HepG2 (cell line): Measurements from ENCODE around the gene PSMD12. TPM values are rescaled to one million over a fixed set of nuclear protein-coding genes. Genes with fewer than 3 reads are reported as not detected.

ENCODE experiments used
- ATAC-seq: fragments of 200-7000 bp; cut with Tn5 transposase; 3 replicates; pipeline ENCODE4 v1.9.1; 2020; ENCODE audit warnings: mild to moderate bottlenecking, moderate library complexity
- BruUV-seq: library from RNA; stranded (reverse); fragments of 400-500 nt; replicated peaks from 2 replicates; lab custom pipeline; 2021; lab: Mats Ljungman, UMichigan
- CTCF ChIA-PET: fragments of 300-600 bp; formaldehyde crosslinking; extraction: SDS; loops from one replicate; lab custom pipeline; 2021; ENCODE audit warnings: low total read pairs, inconsistent platforms, low intra/inter-chr PET ratio; lab: Yijun Ruan, JAX
- POLR2A ChIA-PET: fragments of 350-600 bp; sonication (Branson Sonifier 250); formaldehyde crosslinking; loops from one replicate; lab custom pipeline; 2020; ENCODE audit warnings: antibody characterized with exemption, inconsistent platforms; lab: Yijun Ruan, JAX
- DNase-seq: peaks from one replicate; pipeline ENCODE4 v3.0.0-alpha.2; 2015; ENCODE audit warnings: low spot score
- FAIRE-seq: peaks from 3 replicates; lab custom pipeline; 2011; peaks lifted over from hg19 to GRCh38; lab: Jason Lieb, UNC
- H2AFZ ChIP-seq: one replicate; pipeline ENCODE4 v1.6.1; 2011; ENCODE audit warnings: low read length, inconsistent platforms
- H3K27ac ChIP-seq: fragments of 300-600 bp; 3 replicates; pipeline ENCODE4 v1.8.0; 2011; ENCODE audit warnings: mixed run types, mild to moderate bottlenecking, mixed read lengths, low read length, inconsistent platforms; ENCODE audit not compliant: insufficient read depth; ENCODE audit errors: extremely low read length
- H3K27me3 ChIP-seq, 2 experiments: fragments of 200-600 bp in 1 of 2; 2 replicates in 1 of 2; 3 replicates in 1 of 2; pipeline versions ENCODE4 v1.6.0 to v1.8.0; 2011; ENCODE audit warnings: low read length in 2 of 2, mild to moderate bottlenecking in 2 of 2, moderate library complexity in 2 of 2, inconsistent platforms in 1 of 2; ENCODE audit not compliant: insufficient read depth in 2 of 2, control insufficient read depth in 1 of 2
- H3K36me3 ChIP-seq, 2 experiments: fragments of 200-600 bp in 1 of 2; replicated peaks in 1 of 2; 2 replicates in 1 of 2; 3 replicates in 1 of 2; pipeline versions ENCODE4 v1.5.1 to v1.8.0; 2011; ENCODE audit warnings: low read length in 2 of 2, inconsistent platforms in 1 of 2; ENCODE audit not compliant: insufficient read depth in 2 of 2, control insufficient read depth in 1 of 2
- H3K4me1 ChIP-seq: 2 replicates; pipeline ENCODE4 v1.5.1; 2012; ENCODE audit warnings: low read length, inconsistent platforms; ENCODE audit not compliant: insufficient read depth
- H3K4me2 ChIP-seq: 2 replicates; pipeline ENCODE4 v1.6.0; 2011; ENCODE audit warnings: low read depth, low read length, inconsistent platforms
- H3K4me3 ChIP-seq, 3 experiments: fragments of 200-600 bp in 1 of 3; sonication (generic), shearing (Covaris generic) in 1 of 3; replicated peaks in 1 of 3; 2 replicates each; pipeline ENCODE4 v1.5.1; 2011 to 2016; ENCODE audit warnings: low read length in 3 of 3, inconsistent platforms in 2 of 3, low read depth in 2 of 3, mild to moderate bottlenecking in 2 of 3, control low read depth in 1 of 3, mixed read lengths in 1 of 3; ENCODE audit not compliant: insufficient read depth in 1 of 3
- H3K79me2 ChIP-seq: one replicate; pipeline ENCODE4 v1.6.1; 2011; ENCODE audit warnings: low read length, inconsistent platforms; ENCODE audit not compliant: insufficient read depth
- H3K9ac ChIP-seq: 2 replicates; pipeline ENCODE4 v1.6.0; 2011; ENCODE audit warnings: mild to moderate bottlenecking, low read depth, low read length, inconsistent platforms; ENCODE audit not compliant: insufficient read depth
- H3K9me3 ChIP-seq: 2 replicates; pipeline ENCODE4 v1.5.1; 2012; ENCODE audit warnings: mild to moderate bottlenecking, low read length
- H4K20me1 ChIP-seq: 2 replicates; pipeline ENCODE4 v1.6.0; 2011; ENCODE audit warnings: inconsistent platforms, mild to moderate bottlenecking, low read length, moderate library complexity; ENCODE audit not compliant: insufficient read depth
- ARID5B ChIP-seq: IDR thresholded peaks from 2 replicates; pipeline ENCODE4 v1.4.0; 2020; ENCODE audit warnings: mild to moderate bottlenecking, missing genetic modification reagents
- ASH2L ChIP-seq: fragments of 300-600, 200-600 bp; sonication (generic); IDR thresholded peaks from 2 replicates; pipeline ENCODE4 v1.7.0; 2017; ENCODE audit warnings: low read depth, mild to moderate bottlenecking, moderate library complexity, mixed read lengths, low read length; ENCODE audit not compliant: insufficient read length
- DMTF1 ChIP-seq: sonication (generic); formaldehyde crosslinking; IDR thresholded peaks from 2 replicates; pipeline ENCODE4 v1.4.0; 2020; ENCODE audit warnings: mild to moderate bottlenecking, missing genetic modification reagents
- HNRNPLL ChIP-seq: fragments of 200-400 bp; formaldehyde crosslinking; IDR thresholded peaks from 2 replicates; pipeline ENCODE4 v1.6.1; 2017; ENCODE audit warnings: mild to moderate bottlenecking, low read depth, low read length; ENCODE audit not compliant: poor library complexity, severe bottlenecking
- ISX ChIP-seq: sonication (generic); formaldehyde crosslinking; conservative IDR thresholded peaks from 2 replicates; pipeline ENCODE4 v1.5.0; 2020; ENCODE audit warnings: missing genetic modification reagents
- KDM2A ChIP-seq: sonication (generic); formaldehyde crosslinking; IDR thresholded peaks from 2 replicates; pipeline ENCODE4 v1.4.0; 2020; ENCODE audit warnings: low read depth, missing genetic modification reagents, borderline replicate concordance
- PHF5A ChIP-seq: IDR thresholded peaks from one replicate; pipeline ENCODE4 v1.6.1; 2018; ENCODE audit warnings: low read depth, missing genetic modification reagents; ENCODE audit not compliant: unreplicated experiment
- YY1 ChIP-seq: IDR thresholded peaks from 2 replicates; pipeline ENCODE4 v1.6.1; 2011; ENCODE audit warnings: low read length, low read depth, moderate library complexity, mild to moderate bottlenecking; ENCODE audit not compliant: insufficient read depth, insufficient replicate concordance
- ZFP37 ChIP-seq: sonication (generic); formaldehyde crosslinking; IDR thresholded peaks from 2 replicates; pipeline ENCODE4 v1.4.0; 2020; ENCODE audit warnings: missing genetic modification reagents, borderline replicate concordance
- ZNF207 ChIP-seq: fragments of 450-650 bp; IDR thresholded peaks from 2 replicates; pipeline ENCODE4 v1.6.1; 2016; ENCODE audit warnings: antibody characterized with exemption, borderline replicate concordance
- ZNF503 ChIP-seq: sonication (generic); formaldehyde crosslinking; IDR thresholded peaks from 2 replicates; pipeline ENCODE4 v1.4.0; 2020; ENCODE audit warnings: missing genetic modification reagents
- ZNF572 ChIP-seq: sonication (generic); formaldehyde crosslinking; IDR thresholded peaks from 2 replicates; pipeline ENCODE4 v1.5.1; 2020; ENCODE audit warnings: mild to moderate bottlenecking, missing genetic modification reagents
- ZNF768 ChIP-seq: sonication (generic); formaldehyde crosslinking; IDR thresholded peaks from 2 replicates; pipeline ENCODE4 v1.4.0; 2020; ENCODE audit warnings: missing genetic modification reagents
- ZNF770 ChIP-seq: sonication (generic); formaldehyde crosslinking; IDR thresholded peaks from 2 replicates; pipeline ENCODE4 v1.5.0; 2020; ENCODE audit warnings: mild to moderate bottlenecking, missing genetic modification reagents
- WGBS: methylation state at CpG from one replicate; pipeline ENCODE4 v1.1.6; 2017; ENCODE audit warnings: low lambda C conversion rate; 5-methylcytosine and 5-hydroxymethylcytosine counted together
- in situ Hi-C: cut with HindIII; loops from 2 replicates; pipeline ENCODE4 v1.10.0; 2017; ENCODE audit warnings: low pct_unique_long_range_greater_than_20kb; ENCODE audit not compliant: extremely low pct_ligation_motif_present
- intact Hi-C: fragments of 100-400 bp; cut with micrococcal nuclease; formaldehyde crosslinking; loops from one replicate; pipeline ENCODE4 v1.10.0; 2022; ENCODE audit not compliant: unreplicated experiment
- polyA plus RNA-seq, 8 experiments: library from polyadenylated mRNA; depleted of rRNA in 3 of 8; stranded (reverse) in 7 of 8; unstranded in 1 of 8; fragments of >200 nt; fragmentation: Illumina TruSeq in 4 of 8; extraction: Trizol in 4 of 8; gene quantifications; 2 replicates each; pipeline versions ENCODE4 v1.2.1 to v1.2.3, GENCODE V29; 2011 to 2016; ENCODE audit warnings: low read depth in 4 of 8, missing spikeins in 1 of 8, mixed read lengths in 1 of 8; ENCODE audit not compliant: insufficient read depth in 1 of 8
- total RNA-seq, 5 experiments: library from RNA; depleted of rRNA; stranded (reverse); fragments of >200 nt; fragmentation: Illumina TruSeq; extraction: Trizol; gene quantifications; 2 replicates each; pipeline ENCODE4 v1.2.3, GENCODE V29; 2016; ENCODE audit warnings: low read depth in 1 of 5

The PSMD12 gene
- total and polyA plus RNA-seq, 2 of the 13 experiments (the other 11 are each of a cell fraction or from before 2014, with no cell fraction given), result 27.4 to 71.7 TPM

DNA sequence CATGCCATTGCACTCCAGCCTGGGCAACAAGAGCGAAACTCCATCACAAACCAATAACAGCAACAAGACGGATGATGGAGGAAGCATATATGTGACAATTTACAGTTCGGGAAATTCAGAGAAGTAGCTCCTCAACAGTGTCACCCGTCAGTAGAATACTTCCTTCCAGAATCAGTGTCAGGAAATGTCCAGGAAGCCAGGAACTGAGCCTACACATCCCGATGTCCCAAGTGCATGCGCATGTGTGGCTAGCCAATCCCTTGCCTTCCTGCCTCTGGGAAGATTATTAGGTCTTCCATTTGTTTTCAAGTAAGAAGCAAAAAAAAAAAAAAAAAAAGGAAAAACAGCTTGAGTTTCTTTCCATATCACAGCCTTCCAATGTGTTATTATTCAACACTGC, 9.3 kb upstream of the PSMD12 start:
- H3K36me3 ChIP-seq, result no peaks in the 10 kb centered on the region
- H3K79me2 ChIP-seq, result no peaks in the 10 kb centered on the region
- 76% methylated on average over 6 of the region's 6 CpGs for WGBS
- no peak overlapping the region for H3K4me3 ChIP-seq
- H3K9ac ChIP-seq, result no peak overlapping the region
- no TSS peak for BruUV-seq
- H3K27me3 ChIP-seq, result 0 out of 5 replicates have a peak, but pooled peaks cover 0 to 6% of the 10 kb centered on the region in 2 experiments
- ChIA-PET POLR2A (interaction anchor here (0.6 kb wide), 1 partner anchor 101 kb away, joined by 4 read pairs; no protein-coding TSS in a partner anchor), CTCF (interaction anchor here (1.4 to 2.3 kb wide), 3 partner anchors 100 to 314 kb away, joined by 4 to 14 read pairs (median 13); no protein-coding TSS in a partner anchor)
- intact Hi-C loops (loop anchor here (5.0 kb wide), 1 partner anchor 257 kb away; no protein-coding TSS in a partner anchor), in situ Hi-C loops (loop anchor here (5.0 to 10.0 kb wide), 3 partner anchors 92 to 317 kb away; no protein-coding TSS in a partner anchor)
- no peak for ATAC-seq
- no peak overlapping the region for H2AFZ ChIP-seq
- peaks cover 32% of the 10 kb centered on the region for H3K4me1 ChIP-seq
- DNase-seq, result no peak
- no peak for FAIRE-seq
- no peak overlapping the region for H3K4me2 ChIP-seq
- H4K20me1 ChIP-seq, result no peaks in the 10 kb centered on the region
- H3K27ac ChIP-seq, result no peak overlapping the region
- no peaks in the 10 kb centered on the region for H3K9me3 ChIP-seq
- no peak for TF ChIP-seq ISX (CRISPR knock-in tag)
- TF ChIP-seq ZNF503 (CRISPR knock-in tag), result no peak
- no peak for TF ChIP-seq PHF5A (CRISPR knock-in tag)
- TF ChIP-seq ZFP37 (CRISPR knock-in tag), result no peak
- no peak for TF ChIP-seq ZNF770
- TF ChIP-seq ZNF572, result no peak
- TF ChIP-seq YY1, result no peak
- no peak for TF ChIP-seq ASH2L
- TF ChIP-seq DMTF1, result no peak
- no peak for TF ChIP-seq ZNF768 (CRISPR knock-in tag)
- no peak for TF ChIP-seq ARID5B (CRISPR knock-in tag)
- no peak for TF ChIP-seq HNRNPLL
- TF ChIP-seq KDM2A, result no peak
- TF ChIP-seq ZNF207, result no peak
